ENCODE results near the gene LTB4R.

Gene LTB4R, protein sequence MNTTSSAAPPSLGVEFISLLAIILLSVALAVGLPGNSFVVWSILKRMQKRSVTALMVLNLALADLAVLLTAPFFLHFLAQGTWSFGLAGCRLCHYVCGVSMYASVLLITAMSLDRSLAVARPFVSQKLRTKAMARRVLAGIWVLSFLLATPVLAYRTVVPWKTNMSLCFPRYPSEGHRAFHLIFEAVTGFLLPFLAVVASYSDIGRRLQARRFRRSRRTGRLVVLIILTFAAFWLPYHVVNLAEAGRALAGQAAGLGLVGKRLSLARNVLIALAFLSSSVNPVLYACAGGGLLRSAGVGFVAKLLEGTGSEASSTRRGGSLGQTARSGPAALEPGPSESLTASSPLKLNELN

DNA sequence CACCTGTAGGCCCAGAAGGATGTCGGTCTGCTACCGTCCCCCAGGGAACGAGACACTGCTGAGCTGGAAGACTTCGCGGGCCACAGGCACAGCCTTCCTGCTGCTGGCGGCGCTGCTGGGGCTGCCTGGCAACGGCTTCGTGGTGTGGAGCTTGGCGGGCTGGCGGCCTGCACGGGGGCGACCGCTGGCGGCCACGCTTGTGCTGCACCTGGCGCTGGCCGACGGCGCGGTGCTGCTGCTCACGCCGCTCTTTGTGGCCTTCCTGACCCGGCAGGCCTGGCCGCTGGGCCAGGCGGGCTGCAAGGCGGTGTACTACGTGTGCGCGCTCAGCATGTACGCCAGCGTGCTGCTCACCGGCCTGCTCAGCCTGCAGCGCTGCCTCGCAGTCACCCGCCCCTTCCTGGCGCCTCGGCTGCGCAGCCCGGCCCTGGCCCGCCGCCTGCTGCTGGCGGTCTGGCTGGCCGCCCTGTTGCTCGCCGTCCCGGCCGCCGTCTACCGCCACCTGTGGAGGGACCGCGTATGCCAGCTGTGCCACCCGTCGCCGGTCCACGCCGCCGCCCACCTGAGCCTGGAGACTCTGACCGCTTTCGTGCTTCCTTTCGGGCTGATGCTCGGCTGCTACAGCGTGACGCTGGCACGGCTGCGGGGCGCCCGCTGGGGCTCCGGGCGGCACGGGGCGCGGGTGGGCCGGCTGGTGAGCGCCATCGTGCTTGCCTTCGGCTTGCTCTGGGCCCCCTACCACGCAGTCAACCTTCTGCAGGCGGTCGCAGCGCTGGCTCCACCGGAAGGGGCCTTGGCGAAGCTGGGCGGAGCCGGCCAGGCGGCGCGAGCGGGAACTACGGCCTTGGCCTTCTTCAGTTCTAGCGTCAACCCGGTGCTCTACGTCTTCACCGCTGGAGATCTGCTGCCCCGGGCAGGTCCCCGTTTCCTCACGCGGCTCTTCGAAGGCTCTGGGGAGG lies at the start of gene LTB4R:
Gene LTB4R, plus strand, starts transcription at position 857 of the 959 bp plus-strand sequence. CDS start 4,150 bp downstream, outside the sequence.
- DNase-seq (ENCODE audit: low read depth in 2 of 2): peak in 1 of 2 donors; percentile 55

DNA sequence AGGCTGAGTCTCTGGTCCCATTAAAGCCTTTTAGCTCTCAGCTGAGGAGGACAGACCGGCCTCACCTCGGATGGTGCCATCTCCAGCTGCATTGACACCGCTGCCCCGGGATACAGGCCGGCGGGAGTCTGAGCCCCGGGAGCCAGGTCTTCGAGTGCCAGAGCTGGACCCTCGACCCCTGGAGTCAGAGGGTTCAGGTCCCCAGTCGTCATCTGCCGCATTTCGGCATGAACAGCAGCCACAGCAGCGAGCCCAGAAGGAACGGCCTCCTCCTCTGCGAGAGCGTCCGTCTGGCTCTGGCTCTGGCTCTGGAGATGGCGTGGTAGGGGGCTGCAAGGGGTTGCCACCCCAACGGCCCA lies 49.4 kb upstream of the LTB4R start:
- no peak for DNase-seq (ENCODE audit: low read depth in 2 of 2)

DNA sequence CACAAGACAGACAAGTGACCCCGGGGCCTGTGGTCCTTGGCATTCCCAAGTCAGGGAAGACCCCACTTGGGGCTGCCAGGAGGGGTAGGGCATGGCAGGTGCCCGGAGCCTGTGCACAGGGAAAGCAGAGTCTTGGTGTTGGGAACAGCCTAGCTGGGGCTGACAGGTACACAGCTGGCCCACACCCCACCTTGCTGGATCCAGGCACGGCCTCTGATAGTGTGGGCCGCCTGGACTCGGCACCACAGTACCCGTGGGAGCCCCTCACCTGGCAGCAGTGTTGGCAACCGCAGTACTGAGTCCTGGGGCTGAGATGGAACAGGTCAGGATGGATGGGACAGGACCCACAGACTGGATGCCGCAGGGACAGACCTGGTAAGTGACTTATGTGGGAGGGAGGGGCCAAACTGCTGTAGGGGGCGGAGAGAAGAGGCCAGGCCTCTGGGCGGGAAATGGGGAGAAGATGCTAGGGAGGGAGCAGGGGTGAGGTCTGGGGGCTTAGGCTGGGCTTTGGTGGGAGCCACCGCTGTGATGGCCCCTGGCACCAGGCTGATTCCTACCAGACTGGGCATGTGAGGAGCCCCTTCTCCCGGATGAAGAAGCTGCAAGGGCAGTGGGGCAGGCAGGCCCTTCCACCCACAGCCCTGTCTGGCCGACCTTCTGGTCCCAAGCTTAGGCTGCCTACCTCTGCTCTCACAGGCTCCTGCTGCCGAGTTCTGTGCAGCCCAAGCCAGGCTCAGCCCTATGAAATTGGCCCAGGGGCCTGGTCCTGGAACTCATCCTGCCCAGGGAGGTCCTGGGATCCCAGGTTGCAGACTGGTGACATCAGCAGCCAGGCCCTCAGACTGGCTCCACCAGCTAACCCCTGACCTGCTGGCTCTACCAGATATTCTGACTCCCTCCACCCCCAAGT lies 48.2 kb upstream of the LTB4R start, which contains the start of gene TGM1:
Gene TGM1, minus strand, starts transcription at position 357 of the 913 bp plus-strand sequence. CDS start 825 bp downstream, outside the sequence.
- DNase-seq (ENCODE audit: low read depth in 2 of 2): no peak

DNA sequence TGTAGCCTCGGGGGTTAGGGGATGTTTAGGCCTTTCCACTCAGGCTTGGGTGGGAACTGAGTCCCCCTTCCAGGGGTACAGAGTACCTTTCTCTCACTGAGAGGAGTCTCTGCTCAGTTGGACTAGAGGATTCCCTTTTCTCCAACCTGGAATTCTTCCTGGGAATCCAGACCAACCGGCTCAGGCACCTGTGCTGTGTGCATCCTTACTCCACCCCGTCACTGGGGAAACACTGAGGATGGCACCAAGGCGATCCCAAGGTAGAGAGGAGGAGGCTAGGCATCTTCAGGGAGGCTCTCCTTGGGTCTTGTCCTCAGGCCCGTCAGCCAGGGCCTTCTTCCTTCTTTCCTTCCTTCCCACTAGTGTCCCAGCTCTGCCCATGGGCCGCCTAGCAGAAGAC lies 47.5 kb upstream of the LTB4R start:
- DNase-seq (ENCODE audit: low read depth in 2 of 2): no peak

DNA sequence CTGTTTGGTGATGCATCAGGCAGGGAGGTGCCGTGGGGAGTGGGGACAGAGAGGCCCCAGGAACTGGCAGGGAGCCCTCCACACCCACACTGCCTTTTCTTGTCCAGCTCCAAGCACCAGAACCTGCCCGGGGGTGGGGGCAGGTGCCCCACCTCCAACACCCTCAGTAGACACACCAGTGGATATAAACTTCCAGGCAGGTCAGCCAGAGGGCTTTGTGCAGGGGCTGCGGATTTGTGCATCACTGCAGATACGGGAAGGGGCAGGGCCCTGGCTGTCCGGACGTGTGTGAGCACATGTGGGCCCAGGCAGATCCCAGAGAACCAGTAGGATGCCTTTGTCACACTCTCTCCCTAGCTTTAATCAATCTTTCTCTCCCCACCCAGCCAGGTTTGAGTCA lies 47.0 kb upstream of the LTB4R start:
- no peak for DNase-seq (ENCODE audit: low read depth in 2 of 2)

- DNase-seq (ENCODE audit: low read depth in 2 of 2): no peak
These were observed 44.7 kb upstream of the LTB4R start for GRCh38 chr14:24266344-24267244.

GRCh38 chr14:24267516-24267915 lies 43.8 kb upstream of the LTB4R start:
- DNase-seq (ENCODE audit: low read depth in 2 of 2): no peak

- no peak for DNase-seq (ENCODE audit: low read depth in 2 of 2)
These were observed 43.1 kb upstream of the LTB4R start for GRCh38 chr14:24268225-24268624.

DNA sequence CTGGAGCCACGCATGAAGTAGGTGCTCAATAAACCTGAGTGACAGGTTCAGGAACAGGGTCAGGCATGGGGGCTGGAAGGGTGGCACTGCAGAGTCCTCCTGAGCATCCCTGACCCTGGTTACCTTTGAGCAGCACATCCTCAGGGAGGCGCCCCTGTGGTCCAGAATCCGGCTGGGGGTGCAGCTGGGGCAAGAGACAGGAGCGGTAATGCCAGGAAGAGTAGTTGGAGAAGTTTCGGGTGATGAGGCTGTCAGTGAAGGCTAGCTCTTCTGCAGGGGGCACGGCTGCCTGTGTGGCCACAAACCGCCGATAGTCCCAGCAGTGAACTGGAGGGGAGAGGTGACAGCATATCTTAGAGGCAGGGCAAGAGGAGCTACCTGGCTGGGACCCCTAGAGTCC lies 41.9 kb upstream of the LTB4R start:
- no peak for DNase-seq (ENCODE audit: low read depth in 2 of 2)

DNA sequence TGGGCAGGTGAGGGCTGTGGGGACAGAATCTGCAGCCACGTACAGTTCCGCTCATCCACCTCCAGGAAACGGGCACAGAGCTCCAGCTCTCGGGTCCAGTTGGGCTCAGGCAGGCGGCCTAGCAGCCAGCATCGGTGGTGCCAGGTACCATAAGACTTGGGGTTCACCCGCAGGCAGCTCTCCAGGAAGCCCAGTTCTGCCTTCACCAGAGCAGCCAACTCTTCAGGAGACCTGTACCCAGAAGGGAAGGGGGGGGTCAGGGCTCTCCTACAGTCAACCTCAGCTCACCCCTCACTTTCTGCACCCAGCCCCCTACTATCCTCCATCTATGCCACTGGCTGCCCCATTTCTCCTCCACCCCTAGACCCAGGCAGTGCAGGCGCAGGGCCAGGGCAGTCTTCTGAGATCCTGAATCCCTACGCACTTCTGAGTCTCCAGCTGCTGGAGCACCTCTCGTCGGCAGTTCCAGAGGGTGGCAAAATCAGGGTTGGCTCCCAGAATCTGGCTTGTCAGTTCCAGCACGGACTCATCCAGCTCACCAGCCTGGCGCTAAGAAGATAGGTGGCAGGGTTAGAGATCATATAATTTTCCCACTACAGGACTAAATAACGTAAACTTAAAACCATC lies 41.3 kb upstream of the LTB4R start:
- no peak for DNase-seq (ENCODE audit: low read depth in 2 of 2)

DNA sequence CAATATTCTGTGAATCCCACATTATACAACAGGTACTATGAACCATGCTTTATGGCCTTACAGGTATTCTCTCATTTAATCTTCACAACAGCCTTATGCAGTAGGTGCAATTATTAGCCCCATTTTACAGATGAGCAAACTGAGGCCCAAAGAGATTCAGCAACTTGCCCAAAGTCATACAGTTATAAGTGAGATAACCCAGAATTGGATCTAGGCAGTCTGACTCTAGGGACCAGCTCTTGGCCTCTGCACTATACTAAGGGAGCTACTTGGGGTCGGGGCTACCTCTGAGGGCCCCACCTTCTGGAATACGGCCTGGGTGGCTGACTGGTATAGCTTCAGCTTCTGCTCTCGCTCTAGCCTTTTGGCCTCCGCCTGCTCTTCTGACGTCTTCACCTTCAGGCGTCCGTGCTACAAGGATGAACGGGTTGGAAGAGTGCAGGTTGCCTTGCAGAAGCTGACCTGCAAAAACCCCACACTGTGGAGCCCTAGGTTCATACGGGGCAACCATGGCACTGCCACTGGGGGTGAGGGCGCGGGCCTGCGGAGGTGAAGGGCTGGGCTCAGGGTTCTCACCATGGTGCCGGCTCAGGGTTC lies 40.7 kb upstream of the LTB4R start:
- no peak for DNase-seq (ENCODE audit: low read depth in 2 of 2)

DNA sequence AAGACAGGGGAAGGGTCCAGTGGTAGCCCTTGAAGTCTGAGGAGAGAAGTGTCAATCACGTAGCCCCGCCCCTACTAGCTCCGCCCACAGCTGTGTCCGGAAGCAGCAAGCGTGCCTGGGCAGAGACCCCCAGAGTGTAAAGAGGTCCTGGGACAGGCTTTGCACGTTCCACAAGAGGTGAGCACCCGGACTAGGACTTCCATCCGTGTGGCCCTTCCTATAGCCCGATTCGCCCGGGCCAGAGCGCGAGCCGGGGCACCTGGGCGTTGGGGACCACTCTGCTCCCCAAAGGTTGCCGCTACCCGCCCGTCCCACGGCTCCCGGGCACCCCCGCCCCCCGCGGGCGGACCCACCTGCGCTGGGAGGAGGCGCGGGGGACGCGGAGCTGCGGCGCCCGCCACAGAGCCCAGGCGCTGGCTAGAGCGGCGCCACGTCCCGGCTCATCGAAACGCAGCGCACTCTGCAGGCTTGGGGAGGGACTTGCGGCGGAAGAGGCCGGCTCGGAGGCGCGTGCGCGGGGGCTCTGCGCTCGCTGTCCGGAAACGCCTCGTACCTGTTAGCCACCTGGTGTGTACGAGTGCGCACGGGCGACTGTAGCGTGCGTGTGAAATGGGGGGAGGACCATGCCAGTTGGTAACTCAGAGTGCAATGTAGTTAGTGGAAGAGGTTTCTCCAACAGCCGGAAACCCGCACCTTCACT lies 40.0 kb upstream of the LTB4R start, which contains the start of gene RABGGTA:
Gene RABGGTA, minus strand, starts transcription at position 464 of the 700 bp plus-strand sequence. CDS start 482 bp downstream, outside the sequence.
- peak; percentile 79 to 82 for DNase-seq (ENCODE audit: low read depth in 2 of 2)

GRCh38 chr14:24271834-24272263 lies 39.5 kb upstream of the LTB4R start:
- DNase-seq (ENCODE audit: low read depth in 2 of 2): no peak

GRCh38 chr14:24272467-24272866 lies 38.8 kb upstream of the LTB4R start:
- DNase-seq (ENCODE audit: low read depth in 2 of 2): no peak

DNA sequence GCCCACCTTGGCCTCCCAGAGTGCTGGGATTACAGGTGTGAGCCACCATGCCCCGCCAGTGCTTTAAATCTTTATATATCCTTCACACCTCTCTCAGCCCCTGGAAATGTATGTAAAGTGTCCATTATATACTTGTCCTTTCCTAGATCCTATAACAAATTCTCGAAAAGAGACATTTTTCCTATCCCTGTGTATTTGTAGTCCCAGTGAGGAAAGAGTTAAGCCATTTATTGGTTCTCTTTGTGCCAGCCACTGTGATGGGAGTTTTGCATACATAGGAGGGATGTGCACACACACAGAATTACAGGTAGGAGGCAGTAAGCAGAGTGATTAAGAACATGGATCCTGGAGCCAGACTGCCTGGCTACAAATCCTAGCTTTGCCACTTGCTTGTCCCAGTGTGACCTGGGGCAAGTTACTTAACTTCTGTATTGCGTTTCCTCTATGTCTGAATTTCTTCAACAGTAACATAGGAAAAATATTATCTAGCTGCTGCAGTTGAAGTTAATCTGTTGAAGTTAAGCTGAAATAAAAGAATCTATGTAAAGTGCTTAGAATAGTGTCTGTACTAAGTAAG lies 37.8 kb upstream of the LTB4R start:
- no peak for DNase-seq (ENCODE audit: low read depth in 2 of 2)

DNA sequence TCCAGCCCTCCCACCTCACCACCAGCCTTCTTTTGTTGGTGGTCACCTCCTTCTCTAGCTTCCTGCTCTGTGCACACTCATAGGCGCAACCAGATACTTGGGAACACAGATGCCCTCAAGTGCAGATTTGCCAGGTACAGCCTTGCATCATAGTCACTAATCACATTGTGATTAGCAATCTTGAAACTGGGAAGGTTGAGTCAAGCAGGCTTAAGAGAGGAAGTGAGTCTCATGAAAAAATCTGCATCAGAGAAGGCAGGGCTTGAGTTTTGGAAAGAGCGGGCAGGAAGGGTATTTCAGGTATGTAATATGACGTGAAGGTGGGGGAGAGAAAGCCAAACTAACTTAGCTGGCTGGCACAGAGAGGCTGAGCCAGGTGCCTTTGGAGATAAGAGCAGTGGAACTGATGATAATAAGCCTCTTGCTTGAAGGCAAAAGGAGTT lies 37.2 kb upstream of the LTB4R start:
- peak; percentile 27 to 42 for DNase-seq (ENCODE audit: low read depth in 2 of 2)

DNA sequence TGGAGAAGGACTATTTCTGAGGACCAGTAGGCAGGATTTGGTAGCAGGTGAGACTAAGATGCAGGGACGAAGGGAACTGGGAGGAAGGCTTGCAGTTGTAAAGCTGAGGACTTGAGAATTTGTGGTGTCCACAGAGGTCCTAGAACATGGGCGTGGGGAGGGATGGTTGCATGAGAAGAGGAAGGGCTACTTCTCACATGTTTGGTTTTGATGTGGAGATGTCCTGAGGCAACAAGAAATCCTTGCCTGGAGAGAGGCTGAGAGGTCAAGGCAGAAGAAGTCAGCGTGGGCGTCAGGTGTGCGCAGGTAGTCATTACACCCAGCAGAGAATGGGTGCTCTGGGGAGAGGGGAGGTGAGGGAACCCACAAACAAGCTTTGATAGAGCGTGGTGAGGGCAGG lies 34.2 kb upstream of the LTB4R start:
- no peak for DNase-seq (ENCODE audit: low read depth in 2 of 2)

DNA sequence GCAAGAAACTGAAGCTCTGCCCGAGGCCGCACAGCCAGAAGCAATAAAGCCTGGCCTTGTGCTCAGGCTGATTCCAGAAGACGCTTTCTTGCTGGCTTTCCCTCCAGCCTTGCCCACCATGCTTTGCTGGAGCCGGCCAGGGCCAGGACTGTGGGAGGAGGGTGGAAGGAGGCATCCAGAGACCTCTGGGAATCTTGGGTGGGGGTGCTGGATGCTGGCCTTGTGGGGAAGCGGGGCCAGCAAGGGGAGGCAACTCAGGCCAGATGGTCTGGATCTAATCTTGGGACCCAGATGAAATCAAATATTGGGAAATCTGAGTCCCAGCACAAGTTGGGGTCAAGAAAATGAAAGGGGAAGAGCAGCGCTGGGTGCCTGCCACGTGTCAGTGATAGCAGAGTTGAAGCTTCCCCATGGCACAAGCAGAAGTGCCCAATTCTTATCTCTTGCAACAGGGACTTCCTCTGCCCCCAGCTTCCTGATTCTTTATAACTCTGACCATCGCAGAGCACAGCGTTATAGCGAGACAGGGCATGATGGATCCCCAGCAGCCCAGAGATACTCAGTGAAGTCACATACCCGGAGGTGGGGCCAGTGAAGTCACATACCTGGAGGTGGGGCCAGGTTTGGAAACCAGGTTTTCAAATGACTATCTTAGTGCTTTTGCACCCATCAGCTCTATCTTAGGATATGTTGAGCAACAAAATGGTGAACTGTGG lies 33.5 kb upstream of the LTB4R start:
- DNase-seq (ENCODE audit: low read depth in 2 of 2): no peak

Measured in stimulated activated CD4-positive, alpha-beta T cell treated with anti-CD3 and anti-CD28 coated beads, Interleukin-4, amount 100 ng/mL, for 48 hours (primary cell).